SW480 (cell line): ENCODE data around the gene CCDC146.
A peak's percentile ranks its signal among the peaks of the same experiment; 100 is the strongest.

ENCODE experiments used
- DNase-seq: peaks from one replicate; pipeline ENCODE4 v3.0.0-alpha.2; 2016; ENCODE audit warnings: low spot score

The CCDC146 gene

GRCh38 chr7:77289387-77289786 lies 167.0 kb downstream of the CCDC146 start:
- no peak for DNase-seq

- no peak for DNase-seq
Measured at GRCh38 chr7:77290425-77290824, 168.0 kb downstream of the CCDC146 start.

GRCh38 chr7:77293046-77293445 lies 170.6 kb downstream of the CCDC146 start:
- no peak for DNase-seq

GRCh38 chr7:77295549-77295948 lies 173.1 kb downstream of the CCDC146 start:
- no peak for DNase-seq

GRCh38 chr7:77306231-77307067 lies 184.0 kb downstream of the CCDC146 start:
- no peak for DNase-seq

- DNase-seq, result no peak
Measured at GRCh38 chr7:77308792-77309191, 186.4 kb downstream of the CCDC146 start.

- no peak for DNase-seq
Measured at GRCh38 chr7:77309714-77310220, 187.4 kb downstream of the CCDC146 start.

- no peak for DNase-seq
Measured at GRCh38 chr7:77310982-77311381, 188.6 kb downstream of the CCDC146 start.

GRCh38 chr7:77313085-77313484 lies 190.7 kb downstream of the CCDC146 start:
- DNase-seq, result no peak

- no peak for DNase-seq
Measured at GRCh38 chr7:77313876-77314480, 191.6 kb downstream of the CCDC146 start.

GRCh38 chr7:77315182-77315591 lies 192.8 kb downstream of the CCDC146 start:
- DNase-seq, result no peak

- no peak for DNase-seq
Measured at GRCh38 chr7:77316219-77316978, 194.0 kb downstream of the CCDC146 start.

- DNase-seq, result no peak
Measured at GRCh38 chr7:77318019-77318418, 195.6 kb downstream of the CCDC146 start.

- DNase-seq, result no peak
Measured at GRCh38 chr7:77320137-77320536, 197.7 kb downstream of the CCDC146 start.

GRCh38 chr7:77320714-77321113 lies 198.3 kb downstream of the CCDC146 start:
- no peak for DNase-seq

- DNase-seq, result no peak
Measured at GRCh38 chr7:77321300-77321699, 198.9 kb downstream of the CCDC146 start.

GRCh38 chr7:77326131-77326530 lies 203.7 kb downstream of the CCDC146 start:
- DNase-seq, result no peak

- DNase-seq, result peak; percentile 48
Measured at GRCh38 chr7:77327067-77327931, 204.9 kb downstream of the CCDC146 start.

GRCh38 chr7:77327932-77328628 lies 205.7 kb downstream of the CCDC146 start:
- peak; percentile 46 for DNase-seq

- DNase-seq, result peak; percentile 50
Measured at GRCh38 chr7:77328669-77329068, 206.3 kb downstream of the CCDC146 start.
